Measurements from ENCODE around the gene TSEN2. TPM values are rescaled to one million over a fixed set of nuclear protein-coding genes. Genes with fewer than 3 reads are reported as not detected.
A peak's percentile ranks its signal among the peaks of the same experiment; 100 is the strongest.

Gene TSEN2
- polyA plus RNA-seq, 3 donors, result 3.2 to 7.3 (median 3.9) TPM

- peak in 1 of 3 donors; percentile 16 for DNase-seq
- Histone ChIP-seq H3K79me2 (ENCODE audit: insufficient read depth, low read length) (peaks cover 42% of the 10 kb centered on the region), H3K4me3 (replicated peaks in 1 of 3; ENCODE audit: low read depth in 2 of 3, low read length in 3 of 3) (peak overlapping the region; percentile 48 to 89 (median 75)), H3K27me3 (ENCODE audit: control insufficient read depth in 2 of 2, insufficient read depth in 2 of 2, low read length in 2 of 2) (peaks cover 2 to 7% of the 10 kb centered on the region in 2 donors), H3K36me3 (replicated peaks in 1 of 2; ENCODE audit: control insufficient read depth in 1 of 2, insufficient read depth in 2 of 2, low read length in 2 of 2) (no peaks in the 10 kb centered on the region), H4K20me1 (ENCODE audit: insufficient read depth, low read length) (peaks cover 25% of the 10 kb centered on the region), H3K4me2 (replicated peaks; ENCODE audit: extremely low read depth, low read length, poor library complexity, severe bottlenecking) (peak overlapping the region; percentile 93), H3K9ac (ENCODE audit: insufficient read depth, low read length, poor library complexity, severe bottlenecking) (peak overlapping the region; percentile 91), H3K9me3 (replicated peaks in 1 of 2; ENCODE audit: control insufficient read depth in 1 of 2, insufficient read depth in 1 of 2, low read length in 2 of 2) (no peaks in the 10 kb centered on the region), H3K4me1 (ENCODE audit: control insufficient read depth in 1 of 2, insufficient read depth in 2 of 2, low read length in 2 of 2) (peaks cover 35 to 37% of the 10 kb centered on the region in 2 donors), H2AFZ (ENCODE audit: insufficient read depth, low read depth, low read length, poor library complexity, severe bottlenecking) (peak overlapping the region; percentile 98), H3K27ac (ENCODE audit: low read depth in 1 of 2, low read length in 2 of 2) (peak overlapping the region; percentile 90 to 96)
- H3K27me3 Mint-ChIP-seq (ENCODE audit: low read depth in 3 of 3), result peaks cover 22 to 44% (median 33%) of the 10 kb centered on the region in 3 donors
- peaks cover 49% of the 10 kb centered on the region for H3K4me1 Mint-ChIP-seq
- peak overlapping the region; percentile 86 to 96 (median 92) for H3K27ac Mint-ChIP-seq
- peak overlapping the region; percentile 83 to 97 for H3K4me3 Mint-ChIP-seq
- no peaks in the 10 kb centered on the region for H3K9me3 Mint-ChIP-seq
- intact Hi-C loops (cut with micrococcal nuclease), result loop anchor here in 1 of 2 donors (5.0 kb wide), 2 partner anchors 106 to 286 kb away; partner anchors contain the start of genes RAF1 and RPL32
- TF ChIP-seq CTCF (IDR thresholded peaks at IDR 0.05), result no peak
- 0% methylated on average over 7 of the region's 8 CpGs for WGBS (ENCODE audit: insufficient coverage)
- H3K36me3 Mint-ChIP-seq, result no peaks in the 10 kb centered on the region
These were observed 72.0 kb downstream of the TSEN2 start for GRCh38 chr3:12556314-12556689.

GRCh38 chr3:12556690-12557472 is 72.6 kb downstream of the TSEN2 start, which contains the start of gene MKRN2:
Gene MKRN2, plus strand, starts transcription at chr3:12557087. Its CDS starts 64 bp downstream, at chr3:12557151.
- peak within 1 kb of the TSS; percentile 90 to 96 for H3K27ac ChIP-seq (ENCODE audit: low read depth in 1 of 2, low read length in 2 of 2)
- TF ChIP-seq CTCF (IDR thresholded peaks at IDR 0.05), result no peak
- peak within 1 kb of the TSS; percentile 98 for H2AFZ ChIP-seq (ENCODE audit: insufficient read depth, low read depth, low read length, poor library complexity, severe bottlenecking)
- H3K79me2 ChIP-seq (ENCODE audit: insufficient read depth, low read length), result peaks cover 48% of the 10 kb centered on the region
- peaks cover 35 to 37% of the 10 kb centered on the region in 2 donors for H3K4me1 ChIP-seq (ENCODE audit: control insufficient read depth in 1 of 2, insufficient read depth in 2 of 2, low read length in 2 of 2)
- peaks cover 31% of the 10 kb centered on the region for H4K20me1 ChIP-seq (ENCODE audit: insufficient read depth, low read length)
- H3K9me3 Mint-ChIP-seq, result no peaks in the 10 kb centered on the region
- peak within 1 kb of the TSS; percentile 89 to 96 (median 93) for H3K27ac Mint-ChIP-seq
- peak; percentile 82 to 83 (median 82) for DNase-seq
- H3K36me3 Mint-ChIP-seq, result no peaks in the 10 kb centered on the region
- H3K9ac ChIP-seq (ENCODE audit: insufficient read depth, low read length, poor library complexity, severe bottlenecking), result peak within 1 kb of the TSS; percentile 91
- intact Hi-C loops (cut with micrococcal nuclease), result loop anchor here in 1 of 2 donors (5.0 kb wide), 2 partner anchors 105 to 285 kb away; partner anchors contain the start of genes RAF1 and RPL32
- H3K9me3 ChIP-seq (replicated peaks in 1 of 2; ENCODE audit: control insufficient read depth in 1 of 2, insufficient read depth in 1 of 2, low read length in 2 of 2), result no peaks in the 10 kb centered on the region
- peak within 1 kb of the TSS; percentile 48 to 89 (median 75) for H3K4me3 ChIP-seq (replicated peaks in 1 of 3; ENCODE audit: low read depth in 2 of 3, low read length in 3 of 3)
- peaks cover 19 to 39% (median 30%) of the 10 kb centered on the region in 3 donors for H3K27me3 Mint-ChIP-seq (ENCODE audit: low read depth in 3 of 3)
- H3K4me3 Mint-ChIP-seq, result peak within 1 kb of the TSS; percentile 83 to 97
- WGBS (ENCODE audit: insufficient coverage), result under 1% methylated on average over 77 of the region's 77 CpGs
- no peaks in the 10 kb centered on the region for H3K36me3 ChIP-seq (replicated peaks in 1 of 2; ENCODE audit: control insufficient read depth in 1 of 2, insufficient read depth in 2 of 2, low read length in 2 of 2)
- peak within 1 kb of the TSS; percentile 93 for H3K4me2 ChIP-seq (replicated peaks; ENCODE audit: extremely low read depth, low read length, poor library complexity, severe bottlenecking)
- H3K4me1 Mint-ChIP-seq, result peaks cover 52% of the 10 kb centered on the region
- H3K27me3 ChIP-seq (ENCODE audit: control insufficient read depth in 2 of 2, insufficient read depth in 2 of 2, low read length in 2 of 2), result peaks cover 2 to 7% of the 10 kb centered on the region in 2 donors

Measured in CD14-positive monocyte (primary cell).